Omental fat pad (tissue), 4 donors: ENCODE results near the gene FBXL13. TPM values are rescaled to one million over a fixed set of nuclear protein-coding genes. Genes with fewer than 3 reads are reported as not detected.
A peak's percentile ranks its signal among the peaks of the same experiment; 100 is the strongest.

Source experiments
- ATAC-seq: fragments of 150-250 bp; one replicate; pipeline ENCODE4 v1.9.1; 2016; ENCODE audit warnings: mild to moderate bottlenecking, moderate library complexity; ENCODE audit not compliant: low FRiP score
- DNase-seq: peaks from one replicate; pipeline ENCODE4 v3.0.0-alpha.2; 2019; ENCODE audit warnings: low spot score
- total RNA-seq, 4 donors: library from RNA; depleted of rRNA; stranded (reverse); fragments of >200 nt; gene quantifications; one replicate each; pipeline ENCODE4 v1.1.0, GENCODE V29; 2016
- TF ChIP-seq, protein P1 (sequence below), 3 donors: fragments of 450-650 bp; IDR thresholded peaks; one replicate each; pipeline ENCODE4 v1.5.1; 2016 to 2017; ENCODE audit warnings: antibody characterized with exemption in 3 of 3, mild to moderate bottlenecking in 3 of 3, moderate library complexity in 2 of 3

FBXL13 gene
- 1 to 10 TPM; 2.1 to 4.9 (median 3.4) TPM for total RNA-seq

DNA sequence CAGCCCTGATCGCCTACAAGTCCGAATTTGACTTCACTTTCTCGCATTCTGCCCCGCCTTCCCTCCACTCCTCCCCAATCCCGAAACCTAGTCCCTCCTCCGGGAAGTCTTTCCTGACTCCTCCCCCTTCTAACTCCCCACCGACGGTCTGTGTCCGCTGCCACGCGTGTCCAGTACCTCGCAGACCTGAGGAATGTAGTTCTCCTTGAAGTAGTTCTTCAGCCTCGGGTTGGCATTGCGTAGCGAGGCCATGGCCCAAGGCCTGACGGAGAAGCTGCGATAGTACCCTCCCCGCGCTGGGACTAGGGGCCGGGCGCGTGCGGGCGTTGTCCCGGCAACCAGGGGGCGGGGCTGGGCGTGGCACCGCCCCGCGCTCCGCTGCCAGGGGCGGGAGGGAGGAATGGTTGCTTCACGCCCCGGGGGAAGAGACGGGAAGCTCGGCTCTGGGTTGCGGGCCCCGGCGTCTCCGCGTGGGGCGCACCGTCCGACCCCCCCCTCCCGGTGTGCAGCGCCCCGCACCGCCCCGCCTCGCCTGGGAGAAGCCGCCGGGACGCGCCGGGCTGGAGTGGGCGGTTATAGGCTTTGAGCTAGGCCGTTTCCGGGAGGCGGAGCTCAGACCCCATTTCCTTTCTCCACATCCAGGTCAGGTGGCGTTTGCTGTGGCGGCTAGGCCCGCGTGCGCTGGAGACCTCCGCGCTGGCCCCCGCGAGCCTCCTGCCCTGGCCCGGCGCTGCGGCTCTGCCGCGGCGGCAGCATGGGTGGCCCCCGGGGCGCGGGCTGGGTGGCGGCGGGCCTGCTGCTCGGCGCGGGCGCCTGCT lies at the start of gene FBXL13, which contains the start of gene ARMC10:
Gene FBXL13, minus strand, starts transcription at position 278 of the 818 bp plus-strand sequence.
Gene ARMC10, plus strand, starts transcription at position 622 of the 818 bp plus-strand sequence. Its CDS starts 133 bp downstream, at position 755.
- peak; percentile 72 for DNase-seq
- ATAC-seq: peak; percentile 96
- TF ChIP-seq, protein P1, sequence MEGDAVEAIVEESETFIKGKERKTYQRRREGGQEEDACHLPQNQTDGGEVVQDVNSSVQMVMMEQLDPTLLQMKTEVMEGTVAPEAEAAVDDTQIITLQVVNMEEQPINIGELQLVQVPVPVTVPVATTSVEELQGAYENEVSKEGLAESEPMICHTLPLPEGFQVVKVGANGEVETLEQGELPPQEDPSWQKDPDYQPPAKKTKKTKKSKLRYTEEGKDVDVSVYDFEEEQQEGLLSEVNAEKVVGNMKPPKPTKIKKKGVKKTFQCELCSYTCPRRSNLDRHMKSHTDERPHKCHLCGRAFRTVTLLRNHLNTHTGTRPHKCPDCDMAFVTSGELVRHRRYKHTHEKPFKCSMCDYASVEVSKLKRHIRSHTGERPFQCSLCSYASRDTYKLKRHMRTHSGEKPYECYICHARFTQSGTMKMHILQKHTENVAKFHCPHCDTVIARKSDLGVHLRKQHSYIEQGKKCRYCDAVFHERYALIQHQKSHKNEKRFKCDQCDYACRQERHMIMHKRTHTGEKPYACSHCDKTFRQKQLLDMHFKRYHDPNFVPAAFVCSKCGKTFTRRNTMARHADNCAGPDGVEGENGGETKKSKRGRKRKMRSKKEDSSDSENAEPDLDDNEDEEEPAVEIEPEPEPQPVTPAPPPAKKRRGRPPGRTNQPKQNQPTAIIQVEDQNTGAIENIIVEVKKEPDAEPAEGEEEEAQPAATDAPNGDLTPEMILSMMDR (IDR thresholded peaks at IDR 0.05): peak in 1 of 3 donors; percentile 13

DNA sequence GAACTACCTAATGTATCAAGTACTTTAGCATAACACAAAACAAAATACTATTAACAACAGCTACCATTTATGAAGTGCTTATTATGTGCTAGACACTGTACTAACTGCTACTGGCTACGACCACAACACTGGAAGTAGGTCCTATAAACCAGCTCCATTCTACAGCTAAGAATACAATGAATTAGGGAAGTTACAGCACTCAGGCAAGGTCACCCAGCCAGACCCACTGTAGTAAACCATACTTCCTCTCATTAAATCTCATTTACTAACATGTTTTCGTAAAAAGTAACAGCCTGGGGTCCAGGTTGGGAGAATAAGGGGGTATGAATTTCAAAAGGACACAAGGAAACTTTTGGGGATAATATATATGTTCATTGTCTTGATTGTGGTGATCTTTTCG lies 48.9 kb upstream of the FBXL13 start:
- no peak for ATAC-seq
- DNase-seq: no peak

GRCh38 chr7:103121641-103122040 lies 47.0 kb upstream of the FBXL13 start:
- DNase-seq (no peak), ATAC-seq (no peak)
- TF ChIP-seq, protein P1 (IDR thresholded peaks at IDR 0.05): no peak

More for the DNA sequence above, 48.9 kb upstream of the FBXL13 start:
- TF ChIP-seq, protein P1 (IDR thresholded peaks at IDR 0.05): no peak

DNA sequence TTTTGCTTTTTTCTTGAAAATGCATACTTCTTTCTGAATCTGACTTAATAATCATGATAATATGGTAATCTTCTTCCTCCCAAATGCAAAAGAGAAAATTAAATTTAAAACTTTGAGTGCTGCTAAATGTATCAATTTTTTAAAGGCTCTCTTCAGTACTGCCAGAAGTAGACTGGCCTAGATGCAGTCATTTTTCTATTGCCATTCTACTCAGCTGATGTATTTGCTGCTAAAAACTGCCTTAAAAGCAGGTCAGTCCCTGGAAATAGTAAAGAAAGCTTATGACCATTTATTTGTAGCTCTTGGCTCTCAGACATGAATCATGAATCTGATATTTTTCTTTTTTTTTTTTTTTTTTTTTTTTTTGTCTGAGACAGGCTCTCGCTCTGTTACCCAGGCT lies 45.8 kb upstream of the FBXL13 start:
- ATAC-seq (no peak), DNase-seq (no peak)
- TF ChIP-seq, protein P1 (IDR thresholded peaks at IDR 0.05): no peak

- TF ChIP-seq, protein P1 (IDR thresholded peaks at IDR 0.05): no peak
- DNase-seq (no peak), ATAC-seq (no peak)
Observed at GRCh38 chr7:103119791-103120291, 45.2 kb upstream of the FBXL13 start.

DNA sequence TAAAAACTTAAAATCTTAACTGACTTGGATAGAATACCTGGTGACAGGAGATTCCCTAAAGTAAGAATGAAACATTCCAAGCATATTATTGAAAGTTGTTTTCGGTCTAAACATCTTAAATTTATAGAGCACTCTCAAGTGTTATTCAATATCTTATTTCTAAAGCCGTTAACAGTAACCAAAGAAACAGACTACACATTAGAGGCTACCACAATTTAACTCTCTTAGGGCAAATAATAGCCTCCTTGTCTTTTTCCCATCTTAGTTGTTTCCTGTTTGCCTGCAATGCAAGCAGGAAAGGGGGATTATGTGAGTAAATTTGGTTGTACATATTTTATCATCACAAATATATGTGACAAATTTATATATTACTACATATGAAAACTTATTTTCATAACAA lies 42.9 kb upstream of the FBXL13 start:
- no peak for DNase-seq
- TF ChIP-seq, protein P1 (IDR thresholded peaks at IDR 0.05): no peak
- ATAC-seq: no peak
